NCI-H2171 (cell line): ENCODE results near the gene KCNQ2.

Experiments used
- DNase-seq: peaks from one replicate; lab custom pipeline; 2025; lab: John Stamatoyannopoulos, UW

KCNQ2 gene

GRCh38 chr20:63454731-63455567, 17.5 kb downstream of the KCNQ2 start:
- DNase-seq, result peak; percentile 63

DNA sequence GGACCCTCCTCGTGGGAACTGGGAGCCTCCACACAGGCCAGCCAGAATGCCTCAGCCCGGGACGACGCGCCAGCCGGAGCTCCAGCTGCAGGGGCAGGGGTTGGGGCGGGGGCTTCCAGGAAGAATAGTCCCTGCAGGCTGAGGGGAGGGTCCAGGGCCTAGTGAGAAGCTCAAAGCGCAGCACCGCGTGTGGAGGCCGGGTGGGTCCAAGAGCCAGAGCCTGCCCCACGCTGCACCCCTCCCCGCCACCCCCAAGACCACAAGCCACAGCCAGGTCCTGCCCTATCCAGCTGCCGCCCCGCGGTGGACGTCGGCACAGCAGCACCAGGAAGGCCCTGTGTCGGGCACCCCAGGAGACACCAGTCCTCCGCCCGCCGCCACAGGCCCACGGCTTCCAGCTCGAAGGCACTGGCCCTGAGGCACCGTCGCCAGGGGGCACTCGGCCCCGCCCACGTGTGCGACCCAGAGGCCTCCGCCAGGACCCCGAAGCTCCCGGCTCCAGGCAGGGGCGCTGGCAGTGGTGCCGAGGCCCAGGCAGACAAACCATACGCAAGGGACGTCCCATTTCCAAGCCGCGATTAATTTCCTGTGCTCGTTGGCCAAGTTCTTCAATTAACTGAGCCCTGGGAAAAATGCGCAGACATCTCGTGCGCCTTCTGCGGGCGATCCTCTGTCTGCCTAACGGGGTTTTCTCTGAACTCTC, 19.5 kb downstream of the KCNQ2 start:
- DNase-seq, result no peak

DNA sequence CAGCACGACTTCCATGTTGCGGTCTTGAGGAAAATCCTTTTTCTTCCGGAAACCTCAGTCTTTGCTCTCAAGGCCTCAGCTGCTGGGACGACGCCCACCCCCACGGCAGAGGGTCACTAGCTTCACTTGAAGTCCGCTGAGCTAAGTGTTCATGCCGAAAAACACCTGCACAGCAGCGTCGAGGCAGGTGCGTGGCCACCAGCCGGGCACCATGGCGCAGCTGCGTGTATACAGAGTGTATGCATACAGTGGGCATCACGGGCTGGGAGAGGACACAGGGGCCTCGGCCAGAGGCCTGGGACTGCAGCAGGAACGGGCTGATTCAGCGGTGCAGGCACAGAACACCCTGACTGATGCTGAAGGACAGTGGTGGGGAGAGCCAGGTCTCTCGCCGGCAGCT, 20.1 kb downstream of the KCNQ2 start:
- no peak for DNase-seq

GRCh38 chr20:63451821-63452220, 20.6 kb downstream of the KCNQ2 start:
- no peak for DNase-seq

GRCh38 chr20:63449796-63450730, 22.4 kb downstream of the KCNQ2 start:
- DNase-seq, result no peak

DNA sequence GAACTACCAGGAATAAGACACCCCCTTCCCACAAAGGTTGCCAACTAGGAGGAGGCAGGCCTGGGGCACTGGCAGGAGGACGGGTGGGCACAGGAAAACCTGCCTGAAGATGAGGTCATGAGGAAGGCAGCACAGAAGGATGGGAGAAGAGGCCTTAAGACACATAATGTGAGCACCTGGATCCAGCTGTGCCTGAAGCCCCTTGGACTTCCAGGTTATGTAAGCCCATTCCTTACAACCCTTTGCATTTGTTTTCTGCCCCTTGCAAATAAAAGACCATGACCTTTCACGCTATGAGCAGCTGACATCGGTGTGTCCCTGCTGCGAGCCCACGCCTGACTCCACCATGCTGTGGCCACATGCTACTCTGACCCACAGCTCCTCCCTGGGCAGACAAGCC, 23.4 kb downstream of the KCNQ2 start:
- DNase-seq, result no peak

GRCh38 chr20:63448031-63448430, 24.4 kb downstream of the KCNQ2 start:
- DNase-seq, result no peak

GRCh38 chr20:63447320-63447719, 25.1 kb downstream of the KCNQ2 start:
- DNase-seq, result no peak

GRCh38 chr20:63446216-63447024, 26.0 kb downstream of the KCNQ2 start:
- no peak for DNase-seq

GRCh38 chr20:63445075-63445734, 27.2 kb downstream of the KCNQ2 start:
- no peak for DNase-seq

GRCh38 chr20:63444548-63444947, 27.9 kb downstream of the KCNQ2 start:
- no peak for DNase-seq

DNA sequence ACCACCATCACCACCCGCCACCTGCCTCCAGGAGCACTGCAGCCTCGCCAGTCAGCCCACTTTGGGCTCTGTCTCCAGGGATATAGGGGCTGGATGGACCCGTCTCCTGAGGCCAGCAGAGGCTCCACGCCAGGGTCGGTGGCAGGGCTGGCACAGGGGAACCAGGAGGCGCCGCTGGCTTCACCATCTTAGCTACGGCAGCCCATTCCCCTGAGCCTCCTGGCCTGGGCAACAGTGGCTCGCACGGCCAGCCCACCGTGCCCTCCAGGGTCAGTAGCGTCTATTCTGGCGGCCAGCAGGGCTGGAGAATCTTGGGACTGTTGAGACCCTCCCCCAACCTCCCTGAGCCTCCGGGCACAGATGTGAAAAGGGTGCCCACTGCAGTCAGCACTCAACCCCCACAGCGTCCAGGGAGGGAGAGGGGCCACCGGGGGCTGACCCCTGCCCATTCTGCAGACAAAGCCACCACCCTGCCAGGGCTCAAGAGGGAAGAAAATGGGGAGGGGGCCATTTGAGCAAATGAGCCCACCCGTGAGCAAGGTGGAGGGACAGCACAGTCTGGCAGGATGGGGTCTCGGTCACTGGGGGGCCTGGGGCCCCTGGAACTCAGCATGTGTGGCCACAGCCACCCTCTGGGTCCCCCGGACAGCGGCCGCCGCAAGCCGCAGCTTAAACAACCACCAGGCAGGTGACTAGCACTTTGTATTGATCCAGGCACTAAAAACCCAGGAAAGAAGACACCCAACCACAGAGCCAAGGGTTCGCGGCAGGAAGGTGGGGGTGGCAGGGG, 28.7 kb downstream of the KCNQ2 start:
- DNase-seq, result no peak

DNA sequence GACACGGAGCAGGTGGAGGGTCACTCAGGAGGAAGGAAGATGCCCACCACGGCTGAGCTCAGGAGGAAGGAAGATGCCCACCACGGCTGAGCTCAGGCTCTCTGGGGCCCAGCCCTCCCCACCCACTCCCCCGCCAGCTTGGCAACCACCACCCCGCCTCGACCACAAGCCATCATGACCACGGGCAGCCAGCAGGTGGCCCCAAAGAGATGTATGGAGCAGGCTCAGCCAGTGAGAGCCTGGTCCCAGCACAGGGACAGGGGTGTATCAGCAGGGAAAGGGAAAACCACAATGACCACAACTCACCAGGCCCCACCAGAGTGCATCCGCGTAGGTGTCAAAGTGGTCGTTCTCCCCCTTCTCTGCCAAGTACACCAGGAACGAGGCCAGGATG, 30.4 kb downstream of the KCNQ2 start:
- no peak for DNase-seq

DNA sequence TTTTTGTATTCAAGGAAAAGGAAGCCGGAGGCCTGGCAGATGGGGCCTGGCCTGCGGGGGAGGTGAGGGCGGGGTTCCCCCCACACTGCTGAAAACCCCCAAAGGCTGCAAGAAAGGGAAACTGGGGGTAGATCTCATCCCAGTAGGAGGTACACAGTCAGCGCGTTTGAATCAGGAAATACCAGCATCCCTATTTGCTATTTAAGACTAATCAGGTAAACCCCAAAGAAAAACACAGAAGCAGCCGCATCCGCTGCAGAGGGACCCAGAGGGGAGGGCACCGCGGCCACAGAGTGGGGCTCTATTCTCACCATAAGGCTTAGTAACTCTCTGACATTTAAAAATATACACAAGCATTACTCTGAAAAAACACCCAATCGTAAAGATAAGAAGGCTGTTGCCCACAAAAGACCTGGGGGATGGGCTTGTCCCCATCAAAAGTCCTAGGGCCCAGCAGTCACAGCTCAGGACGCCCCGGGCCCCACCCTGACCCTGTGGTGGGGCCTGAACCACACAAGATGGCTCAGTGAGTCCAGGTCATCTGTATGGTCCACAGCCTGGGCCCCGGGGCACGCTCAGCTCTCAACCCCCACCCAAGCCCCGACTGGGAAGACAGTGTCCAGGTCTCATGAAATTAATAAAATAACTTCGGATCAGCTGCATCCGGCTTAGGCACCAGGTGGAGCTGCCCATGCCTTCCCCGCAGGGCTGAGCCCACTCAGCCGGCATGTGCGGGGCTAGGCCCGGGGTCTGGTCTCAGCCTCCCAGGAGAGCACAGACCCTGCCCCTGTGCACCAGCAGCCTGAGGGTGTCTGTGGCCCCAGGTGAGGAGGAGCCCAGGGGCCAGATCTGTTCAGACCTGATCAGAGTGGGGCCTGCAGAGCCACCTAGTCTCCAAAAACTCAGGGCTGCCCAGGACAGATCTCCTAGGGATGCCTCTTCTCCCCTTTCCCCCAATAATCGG, 31.0 kb downstream of the KCNQ2 start:
- no peak for DNase-seq

DNA sequence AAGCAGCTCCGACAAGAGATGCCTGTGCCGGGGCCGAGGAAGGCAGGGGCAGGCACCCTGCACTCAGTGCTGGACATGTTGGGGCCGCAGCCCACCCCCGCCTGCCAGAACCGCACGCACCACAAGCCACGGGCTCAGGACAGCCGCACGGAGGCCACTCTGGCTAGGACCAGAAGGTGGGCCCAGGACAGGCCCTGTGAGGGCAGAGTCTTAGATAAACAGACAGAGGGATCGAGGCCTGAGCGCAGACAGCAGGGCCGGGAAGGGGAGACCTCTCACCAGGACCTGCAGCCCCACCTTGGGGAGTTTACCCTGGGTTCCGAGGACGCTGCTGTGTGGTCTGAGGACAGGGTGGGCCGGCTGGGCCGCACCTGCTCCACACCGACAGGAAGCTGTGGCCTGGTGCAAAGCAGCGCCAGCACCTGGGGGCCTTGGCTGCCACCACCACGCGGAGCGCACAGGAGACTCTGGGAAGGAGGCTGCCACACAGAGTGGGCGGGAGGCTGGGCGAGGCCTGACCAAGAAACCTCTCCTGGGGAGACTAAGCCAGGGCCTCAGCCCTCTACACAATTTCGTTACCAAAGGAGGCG, 32.0 kb downstream of the KCNQ2 start:
- DNase-seq, result no peak

DNA sequence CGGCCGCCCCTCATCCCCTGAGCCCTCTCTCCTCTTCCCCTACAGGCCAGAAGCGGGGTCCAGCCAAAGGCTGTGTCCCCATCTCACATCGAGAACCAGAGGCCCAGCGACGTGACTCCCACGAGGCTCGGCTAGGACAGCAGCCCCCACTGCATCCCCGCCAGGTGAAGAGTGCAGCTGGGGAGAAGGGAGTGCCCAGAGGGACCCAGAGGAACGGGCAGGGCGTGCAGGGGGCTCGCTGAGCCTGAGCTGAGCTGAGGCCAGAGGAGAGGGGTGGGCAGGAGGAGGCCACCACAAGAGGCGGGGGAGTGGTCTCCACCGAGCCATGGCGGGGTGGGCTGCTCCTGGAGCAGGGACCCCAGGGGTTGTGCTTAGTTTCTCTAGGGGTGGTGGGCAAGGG, 32.6 kb downstream of the KCNQ2 start:
- DNase-seq, result no peak

GRCh38 chr20:63438121-63438520, 34.3 kb downstream of the KCNQ2 start:
- DNase-seq, result no peak

GRCh38 chr20:63435552-63435951, 36.9 kb downstream of the KCNQ2 start:
- no peak for DNase-seq
